Stromal cell of bone marrow (primary cell): ENCODE results near the gene EIF3M.
"Not testable (repeated sequence)": the region's sequence is repeated elsewhere in the genome, so short reads cannot be mapped to it uniquely, and the experiment has no call there.

Experiments
- DNase-seq: peaks from one replicate; pipeline ENCODE4 v3.0.0-alpha.2; 2012; ENCODE audit warnings: low read depth

The EIF3M gene

GRCh38 chr11:32596114-32596513 is 12.5 kb downstream of the EIF3M start:
- not testable (repeated sequence) for DNase-seq

GRCh38 chr11:32597921-32598320 is 14.3 kb downstream of the EIF3M start:
- no peak for DNase-seq

- peak; percentile 3 for DNase-seq
These were observed 19.2 kb downstream of the EIF3M start for GRCh38 chr11:32602657-32603415.

GRCh38 chr11:32606220-32606619 is 22.6 kb downstream of the EIF3M start:
- no peak for DNase-seq

- not testable (repeated sequence) for DNase-seq
These were observed 25.2 kb downstream of the EIF3M start for GRCh38 chr11:32608826-32609225.

DNA sequence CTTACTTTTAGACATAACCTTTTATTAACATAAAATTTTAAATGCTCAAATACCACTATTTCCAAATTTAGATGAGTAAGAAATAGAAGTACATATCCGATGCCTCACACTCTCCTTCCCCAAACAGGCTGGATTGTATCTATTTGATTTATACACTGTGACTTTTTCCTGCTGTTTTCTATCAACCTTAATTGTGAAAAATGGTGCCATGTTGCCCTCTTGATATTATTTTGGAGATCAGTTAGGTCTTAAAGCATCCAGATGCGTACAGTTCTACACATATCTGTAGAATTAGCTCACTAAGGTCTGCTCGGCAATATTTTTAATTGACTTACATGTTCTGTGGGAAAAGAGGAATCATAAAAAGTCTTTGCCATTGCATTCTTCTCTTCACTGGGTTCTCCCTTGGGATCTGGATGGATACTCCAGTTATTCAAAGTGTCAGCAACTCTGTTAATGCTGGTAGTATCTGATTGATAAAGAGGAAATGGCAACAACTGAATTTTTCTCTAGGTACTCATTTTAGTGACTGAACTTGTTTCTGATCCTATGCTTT is 27.2 kb downstream of the EIF3M start:
- no peak for DNase-seq

DNA sequence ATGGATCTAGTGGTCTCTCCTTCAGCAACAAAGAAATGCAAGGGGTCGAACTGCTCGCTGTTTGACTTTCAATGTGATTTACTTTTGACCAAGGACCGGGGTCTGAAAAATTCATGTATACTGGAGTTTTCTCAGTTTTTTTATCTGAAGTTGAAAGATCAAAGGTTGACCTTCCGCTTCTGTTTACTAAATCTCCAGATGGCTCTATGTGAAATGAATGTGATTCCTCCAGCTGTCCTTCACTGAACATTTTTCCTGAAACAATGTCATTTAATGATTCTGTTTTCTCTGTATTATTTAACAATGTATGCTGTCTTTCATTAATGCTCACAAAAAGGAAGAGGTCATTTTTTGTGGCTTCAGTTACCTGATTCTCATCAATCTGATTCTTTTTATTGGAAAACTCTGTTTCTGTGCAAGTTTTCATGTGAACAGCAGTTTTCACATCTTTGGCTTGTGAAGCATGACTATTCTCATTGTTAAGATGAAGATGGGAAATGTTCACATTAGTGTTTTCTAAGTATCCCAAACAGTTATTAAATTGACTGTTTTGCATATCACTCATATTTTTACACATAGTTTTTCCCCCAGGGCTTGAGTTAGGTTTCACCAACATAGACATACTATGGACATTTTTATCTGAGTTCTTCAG is 30.0 kb downstream of the EIF3M start:
- DNase-seq: no peak

- no peak for DNase-seq
These were observed 31.8 kb downstream of the EIF3M start for GRCh38 chr11:32615422-32615821.

DNA sequence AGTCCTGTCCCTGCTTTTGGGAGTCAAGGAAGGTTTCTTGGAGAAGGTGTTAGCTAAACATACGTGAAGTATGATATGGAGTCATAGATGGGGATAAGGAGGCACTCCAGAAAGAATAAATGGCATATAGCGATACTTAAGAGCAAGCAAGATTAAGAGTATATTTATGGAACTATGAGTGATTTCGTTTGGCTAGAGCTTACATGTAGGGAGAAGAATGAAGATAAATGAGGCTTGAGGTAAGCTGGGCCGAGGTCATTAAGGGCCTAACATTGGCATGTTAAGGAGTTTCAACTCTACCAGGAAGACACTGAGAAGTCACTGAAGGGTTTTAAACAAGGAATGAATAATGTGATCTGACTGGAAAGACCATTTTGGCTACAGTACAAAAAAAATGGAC is 33.3 kb downstream of the EIF3M start:
- no peak for DNase-seq

GRCh38 chr11:32630844-32631243 is 47.2 kb downstream of the EIF3M start:
- DNase-seq: no peak

DNA sequence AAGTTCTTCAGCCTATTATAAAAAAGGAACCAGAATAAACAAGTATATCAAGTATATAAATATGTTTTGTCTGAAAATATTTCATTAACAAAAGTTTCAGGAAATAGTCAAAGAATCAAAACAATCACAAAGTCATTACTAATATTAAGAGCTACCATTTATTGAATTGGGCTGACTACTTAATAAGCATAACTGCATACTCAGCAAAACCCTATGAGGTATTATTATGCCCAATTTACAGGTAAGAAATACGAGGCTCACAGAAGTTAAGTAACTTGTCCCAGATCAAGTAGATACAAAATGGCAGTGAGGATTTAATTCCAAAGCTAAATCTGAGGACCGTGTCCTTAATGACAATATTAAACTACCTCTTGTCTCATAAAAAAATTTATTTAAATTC is 52.2 kb downstream of the EIF3M start:
- DNase-seq: no peak

DNA sequence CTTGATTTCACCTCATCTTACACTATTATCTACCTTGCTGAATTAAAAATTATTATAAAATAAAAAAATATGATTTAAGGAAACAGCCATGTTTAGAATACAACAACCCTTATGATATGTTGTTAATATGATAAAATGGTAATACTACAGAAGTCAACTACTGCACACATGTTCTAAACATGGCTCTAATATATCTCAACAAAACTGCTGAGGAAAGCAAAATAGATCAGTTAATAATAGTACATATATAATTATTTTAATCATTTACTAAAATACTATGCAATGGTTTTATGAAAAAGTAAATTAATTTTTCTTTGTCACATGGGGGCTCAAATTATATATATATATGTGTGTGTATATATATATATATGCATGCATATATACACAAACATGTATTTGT is 57.7 kb downstream of the EIF3M start:
- no peak for DNase-seq

- DNase-seq: no peak
These were observed 59.9 kb downstream of the EIF3M start for GRCh38 chr11:32643526-32643925.
